Measurements from ENCODE around the gene KIN. TPM values are rescaled to one million over a fixed set of nuclear protein-coding genes. Genes with fewer than 3 reads are reported as not detected.
"Not testable (repeated sequence)": the region's sequence is repeated elsewhere in the genome, so short reads cannot be mapped to it uniquely, and the experiment has no call there.

KIN gene
- total RNA-seq, 1 donor from 2014 or later = 15.3 TPM

DNA sequence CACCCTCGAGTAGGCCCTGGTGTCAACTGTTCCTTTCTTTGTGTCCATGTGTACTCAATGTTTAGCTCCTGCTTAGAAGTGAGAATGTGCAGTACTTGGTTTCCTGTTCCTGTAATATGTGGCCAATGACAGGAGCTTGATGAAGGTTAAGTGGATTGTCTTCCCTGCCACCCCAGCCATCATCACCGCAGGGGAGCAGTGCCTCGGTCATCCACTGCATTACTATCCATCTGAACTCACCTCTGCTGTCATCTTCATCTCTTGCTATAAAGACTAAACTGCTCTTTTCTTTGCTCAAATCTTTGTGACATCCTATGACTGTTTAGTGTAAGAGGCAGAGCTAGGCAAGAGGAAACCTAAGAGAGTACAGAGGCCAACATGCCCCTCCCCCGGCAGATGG is 69.1 kb downstream of the KIN start:
- Histone ChIP-seq H3K27me3 (ENCODE audit: control insufficient read depth, insufficient read depth, low read length) (no peaks in the 10 kb centered on the region), H3K4me3 (ENCODE audit: low read depth, low read length) (no peak overlapping the region), H3K36me3 (ENCODE audit: control insufficient read depth, insufficient read depth, low read length) (no peaks in the 10 kb centered on the region)
- no peak for DNase-seq (ENCODE audit: low read depth)
- TF ChIP-seq, protein P1, sequence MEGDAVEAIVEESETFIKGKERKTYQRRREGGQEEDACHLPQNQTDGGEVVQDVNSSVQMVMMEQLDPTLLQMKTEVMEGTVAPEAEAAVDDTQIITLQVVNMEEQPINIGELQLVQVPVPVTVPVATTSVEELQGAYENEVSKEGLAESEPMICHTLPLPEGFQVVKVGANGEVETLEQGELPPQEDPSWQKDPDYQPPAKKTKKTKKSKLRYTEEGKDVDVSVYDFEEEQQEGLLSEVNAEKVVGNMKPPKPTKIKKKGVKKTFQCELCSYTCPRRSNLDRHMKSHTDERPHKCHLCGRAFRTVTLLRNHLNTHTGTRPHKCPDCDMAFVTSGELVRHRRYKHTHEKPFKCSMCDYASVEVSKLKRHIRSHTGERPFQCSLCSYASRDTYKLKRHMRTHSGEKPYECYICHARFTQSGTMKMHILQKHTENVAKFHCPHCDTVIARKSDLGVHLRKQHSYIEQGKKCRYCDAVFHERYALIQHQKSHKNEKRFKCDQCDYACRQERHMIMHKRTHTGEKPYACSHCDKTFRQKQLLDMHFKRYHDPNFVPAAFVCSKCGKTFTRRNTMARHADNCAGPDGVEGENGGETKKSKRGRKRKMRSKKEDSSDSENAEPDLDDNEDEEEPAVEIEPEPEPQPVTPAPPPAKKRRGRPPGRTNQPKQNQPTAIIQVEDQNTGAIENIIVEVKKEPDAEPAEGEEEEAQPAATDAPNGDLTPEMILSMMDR (IDR thresholded peaks at IDR 0.05; ENCODE audit: insufficient read depth, low read length, poor library complexity, severe bottlenecking) = no peak

DNA sequence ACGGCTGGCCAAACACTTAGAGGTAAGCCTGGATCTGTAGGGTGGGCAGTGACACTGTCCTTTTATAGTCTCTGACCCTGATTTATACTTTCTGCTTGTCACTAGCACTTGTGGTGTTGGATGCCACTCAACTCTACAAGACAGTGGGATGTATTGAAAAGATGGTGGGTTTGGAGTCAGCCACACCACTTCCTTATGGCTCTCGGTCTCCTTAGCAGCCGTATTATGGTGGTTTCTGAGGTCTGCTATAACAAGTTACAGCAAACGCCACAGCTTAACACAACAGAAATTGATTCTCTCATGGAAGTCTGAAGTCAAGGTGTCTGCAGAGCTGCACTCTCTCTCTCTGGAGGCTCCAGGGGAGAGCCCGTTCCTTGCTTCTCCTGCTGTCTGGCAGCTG is 70.0 kb downstream of the KIN start:
- TF ChIP-seq, protein P1 (IDR thresholded peaks at IDR 0.05; ENCODE audit: insufficient read depth, low read length, poor library complexity, severe bottlenecking) = no peak
- no peaks in the 10 kb centered on the region for H3K27me3 ChIP-seq (ENCODE audit: control insufficient read depth, insufficient read depth, low read length)
- no peaks in the 10 kb centered on the region for H3K36me3 ChIP-seq (ENCODE audit: control insufficient read depth, insufficient read depth, low read length)
- DNase-seq (ENCODE audit: low read depth) = no peak
- no peak overlapping the region for H3K4me3 ChIP-seq (ENCODE audit: low read depth, low read length)

DNA sequence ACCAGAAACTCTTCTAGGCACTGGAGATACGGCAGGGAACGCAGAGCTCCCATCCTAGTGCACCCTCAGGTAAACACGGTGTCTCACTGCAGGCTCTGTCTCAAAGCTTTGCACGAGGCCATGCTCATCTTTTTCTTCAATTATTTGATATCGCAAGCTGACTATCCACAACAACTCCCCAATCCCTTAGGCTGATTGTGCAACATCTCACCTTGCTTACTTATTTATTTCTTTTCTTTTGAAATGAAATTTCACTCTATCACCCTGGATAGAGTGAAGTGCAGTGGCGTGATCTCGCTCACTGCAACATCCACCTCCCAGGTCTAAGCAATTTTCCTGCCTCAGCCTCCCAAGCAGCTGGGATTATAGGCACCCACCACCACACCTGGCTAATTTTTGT is 72.3 kb downstream of the KIN start:
- Histone ChIP-seq H3K27me3 (ENCODE audit: control insufficient read depth, insufficient read depth, low read length) (no peaks in the 10 kb centered on the region), H3K36me3 (ENCODE audit: control insufficient read depth, insufficient read depth, low read length) (no peaks in the 10 kb centered on the region), H3K4me3 (ENCODE audit: low read depth, low read length) (no peak overlapping the region)
- DNase-seq (ENCODE audit: low read depth) = no peak
- TF ChIP-seq, protein P1 (IDR thresholded peaks at IDR 0.05; ENCODE audit: insufficient read depth, low read length, poor library complexity, severe bottlenecking) = no peak

DNA sequence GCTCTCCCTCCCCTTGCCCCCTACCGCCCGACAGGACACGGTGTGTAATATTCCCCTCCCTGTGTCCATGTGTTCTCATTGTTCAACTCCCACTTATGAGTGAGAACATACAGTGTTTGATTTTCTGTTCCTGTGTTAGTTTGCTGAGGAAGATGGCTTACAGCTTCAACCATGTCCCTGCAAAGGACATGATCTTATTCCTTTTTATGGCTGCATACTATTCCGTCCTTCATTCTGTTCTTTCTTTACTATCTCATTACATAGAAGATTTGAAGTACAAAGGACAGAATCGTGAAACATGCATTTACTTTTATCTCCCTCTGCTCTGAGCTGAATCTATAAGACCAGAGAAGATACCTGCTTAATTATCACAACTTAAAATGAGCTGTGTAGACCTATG is 76.7 kb downstream of the KIN start:
- H3K4me3 ChIP-seq (ENCODE audit: low read depth, low read length); H3K27me3 ChIP-seq (ENCODE audit: control insufficient read depth, insufficient read depth, low read length); H3K36me3 ChIP-seq (ENCODE audit: control insufficient read depth, insufficient read depth, low read length); DNase-seq (ENCODE audit: low read depth): not testable (repeated sequence)

DNA sequence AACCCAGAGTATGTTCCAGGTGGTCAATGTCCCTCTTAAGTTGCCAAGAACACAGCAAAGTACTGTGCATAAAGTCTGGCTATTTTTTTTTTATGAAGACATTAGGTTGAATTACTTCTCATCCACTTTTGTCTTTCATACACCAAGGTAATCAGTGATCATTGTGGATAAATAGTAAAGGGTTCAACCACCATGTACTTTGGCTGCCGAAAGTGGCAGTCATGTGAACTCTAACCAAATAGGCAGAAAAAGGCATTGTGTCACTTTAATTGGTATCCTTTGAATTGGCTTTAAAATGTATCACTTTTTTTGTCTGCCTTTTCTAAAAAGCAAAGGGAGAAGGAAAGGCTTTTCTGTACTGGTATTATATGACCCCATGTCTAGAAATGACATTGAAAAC is 77.3 kb downstream of the KIN start:
- TF ChIP-seq, protein P1 (IDR thresholded peaks at IDR 0.05; ENCODE audit: insufficient read depth, low read length, poor library complexity, severe bottlenecking) = no peak

DNA sequence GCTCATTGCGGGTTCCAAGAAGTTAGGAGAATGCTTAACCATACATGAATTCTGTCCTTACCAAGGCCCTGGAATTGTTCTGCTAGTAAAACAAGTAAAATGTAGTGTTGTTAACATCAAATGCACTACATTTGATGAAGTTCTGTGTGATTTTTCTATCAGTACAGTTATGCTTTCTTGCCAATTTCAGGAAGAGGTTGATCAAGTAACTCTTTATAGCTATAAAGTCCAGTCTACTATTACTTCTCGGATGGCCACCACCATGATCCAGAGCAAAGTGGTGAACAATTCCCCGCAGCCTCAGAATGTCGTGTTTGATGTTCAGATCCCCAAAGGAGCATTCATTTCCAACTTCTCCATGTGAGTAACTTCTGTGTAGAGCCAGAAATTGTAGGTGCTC is 79.0 kb downstream of the KIN start:
- TF ChIP-seq, protein P1 (IDR thresholded peaks at IDR 0.05; ENCODE audit: insufficient read depth, low read length, poor library complexity, severe bottlenecking) = no peak
- Histone ChIP-seq H3K36me3 (ENCODE audit: control insufficient read depth, insufficient read depth, low read length) (no peaks in the 10 kb centered on the region), H3K27me3 (ENCODE audit: control insufficient read depth, insufficient read depth, low read length) (no peaks in the 10 kb centered on the region), H3K4me3 (ENCODE audit: low read depth, low read length) (no peak overlapping the region)
- DNase-seq (ENCODE audit: low read depth) = no peak

More for the DNA sequence above, 77.3 kb downstream of the KIN start:
- Histone ChIP-seq H3K27me3 (ENCODE audit: control insufficient read depth, insufficient read depth, low read length) (no peaks in the 10 kb centered on the region), H3K4me3 (ENCODE audit: low read depth, low read length) (no peak overlapping the region), H3K36me3 (ENCODE audit: control insufficient read depth, insufficient read depth, low read length) (no peaks in the 10 kb centered on the region)
- no peak for DNase-seq (ENCODE audit: low read depth)

All from kidney epithelial cell (primary cell).